ENCODE data around the gene NPAS2.

Gene NPAS2

GRCh38 chr2:101026253-101026701 is 206.3 kb downstream of the NPAS2 start:
- Histone ChIP-seq H3F3A (ENCODE audit: insufficient read depth, low read length) (no peaks in the 10 kb centered on the region), H3K79me2 (ENCODE audit: low read length) (no peaks in the 10 kb centered on the region), H3K27me3 (replicated peaks; ENCODE audit: insufficient read depth, low read length) (no peaks in the 10 kb centered on the region), H3K9me2 (replicated peaks; ENCODE audit: insufficient read depth, low read length) (no peaks in the 10 kb centered on the region), H4K20me1 (ENCODE audit: insufficient read depth, low read length) (no peaks in the 10 kb centered on the region), H2AFZ (ENCODE audit: low read length) (no peak overlapping the region), H3K4me1 (ENCODE audit: low read length) (no peaks in the 10 kb centered on the region), H3K4me2 (ENCODE audit: low read depth, low read length) (no peak overlapping the region), H3K36me3 (replicated peaks; ENCODE audit: insufficient read depth, low read length) (no peaks in the 10 kb centered on the region), H3K27ac (ENCODE audit: low read length) (no peak overlapping the region), H3K9ac (ENCODE audit: low read length) (no peak overlapping the region), H3K4me3 (ENCODE audit: low read length) (no peak overlapping the region), H3K9me3 (replicated peaks; ENCODE audit: insufficient read depth, low read length) (no peaks in the 10 kb centered on the region)
- no peak for DNase-seq
- no peak for TF ChIP-seq CTCF (IDR thresholded peaks at IDR 0.05; ENCODE audit: low read length)

GRCh38 chr2:101026923-101027469 is 207.1 kb downstream of the NPAS2 start:
- H3K9me3 ChIP-seq (replicated peaks; ENCODE audit: insufficient read depth, low read length), result no peaks in the 10 kb centered on the region
- no peaks in the 10 kb centered on the region for H4K20me1 ChIP-seq (ENCODE audit: insufficient read depth, low read length)
- no peaks in the 10 kb centered on the region for H3K4me1 ChIP-seq (ENCODE audit: low read length)
- no peaks in the 10 kb centered on the region for H3K36me3 ChIP-seq (replicated peaks; ENCODE audit: insufficient read depth, low read length)
- H2AFZ ChIP-seq (ENCODE audit: low read length), result no peak overlapping the region
- no peak overlapping the region for H3K4me2 ChIP-seq (ENCODE audit: low read depth, low read length)
- no peak overlapping the region for H3K9ac ChIP-seq (ENCODE audit: low read length)
- H3K4me3 ChIP-seq (ENCODE audit: low read length), result no peak overlapping the region
- no peaks in the 10 kb centered on the region for H3F3A ChIP-seq (ENCODE audit: insufficient read depth, low read length)
- H3K79me2 ChIP-seq (ENCODE audit: low read length), result no peaks in the 10 kb centered on the region
- DNase-seq, result no peak
- H3K27me3 ChIP-seq (replicated peaks; ENCODE audit: insufficient read depth, low read length), result no peaks in the 10 kb centered on the region
- no peak overlapping the region for H3K27ac ChIP-seq (ENCODE audit: low read length)
- no peak for TF ChIP-seq CTCF (IDR thresholded peaks at IDR 0.05; ENCODE audit: low read length)
- no peak for TF ChIP-seq EZH2 (optimal IDR thresholded peaks at IDR 0.05; ENCODE audit: low read depth, low read length)
- TF ChIP-seq EZH2phosphoT487 (IDR thresholded peaks at IDR 0.05; ENCODE audit: low read length), result no peak
- H3K9me2 ChIP-seq (replicated peaks; ENCODE audit: insufficient read depth, low read length), result no peaks in the 10 kb centered on the region

- Histone ChIP-seq H3K9me3 (replicated peaks; ENCODE audit: insufficient read depth, low read length) (no peaks in the 10 kb centered on the region), H3K4me3 (ENCODE audit: low read length) (no peak overlapping the region), H3K9ac (ENCODE audit: low read length) (no peak overlapping the region), H3K27ac (ENCODE audit: low read length) (no peak overlapping the region), H3K4me1 (ENCODE audit: low read length) (no peaks in the 10 kb centered on the region), H4K20me1 (ENCODE audit: insufficient read depth, low read length) (no peaks in the 10 kb centered on the region), H3K27me3 (replicated peaks; ENCODE audit: insufficient read depth, low read length) (no peaks in the 10 kb centered on the region), H3K9me2 (replicated peaks; ENCODE audit: insufficient read depth, low read length) (no peaks in the 10 kb centered on the region), H3K36me3 (replicated peaks; ENCODE audit: insufficient read depth, low read length) (no peaks in the 10 kb centered on the region), H3K79me2 (ENCODE audit: low read length) (no peaks in the 10 kb centered on the region), H2AFZ (ENCODE audit: low read length) (no peak overlapping the region), H3F3A (ENCODE audit: insufficient read depth, low read length) (no peaks in the 10 kb centered on the region), H3K4me2 (ENCODE audit: low read depth, low read length) (no peak overlapping the region)
- TF ChIP-seq CTCF (IDR thresholded peaks at IDR 0.05; ENCODE audit: low read length) (no peak), EZH2phosphoT487 (IDR thresholded peaks at IDR 0.05; ENCODE audit: low read length) (no peak), EZH2 (optimal IDR thresholded peaks at IDR 0.05; ENCODE audit: low read depth, low read length) (no peak)
- DNase-seq, result no peak
Measured at GRCh38 chr2:101027852-101028251, 207.9 kb downstream of the NPAS2 start.

All from MM.1S (cell line).